ENCODE measurements around the gene RBMS1.
A peak's percentile ranks its signal among the peaks of the same experiment; 100 is the strongest.
"Not testable (repeated sequence)": the region's sequence is repeated elsewhere in the genome, so short reads cannot be mapped to it uniquely, and the experiment has no call there.

The RBMS1 gene

DNA sequence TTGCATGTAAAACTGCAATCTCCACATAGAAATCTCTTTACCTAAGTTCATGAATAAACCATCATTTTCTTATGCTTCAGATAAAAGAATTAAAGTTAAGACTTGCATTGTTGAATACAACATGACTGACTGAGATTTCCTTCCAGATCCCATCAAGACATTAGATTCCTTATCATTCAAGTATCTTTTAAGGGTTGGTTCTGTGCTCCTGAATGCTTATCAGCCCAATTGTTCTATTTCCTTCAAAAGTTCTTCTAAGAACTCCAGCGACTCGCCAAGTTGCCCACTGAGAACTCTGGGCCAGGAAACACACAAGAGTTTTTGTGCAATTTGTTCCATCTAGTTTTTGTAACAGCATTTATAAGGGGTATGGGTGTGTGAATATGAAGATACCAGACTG, 120.3 kb downstream of the RBMS1 start:
- Mint-ChIP-seq H3K36me3 (peaks cover 0 to 4% of the 10 kb centered on the region in 2 donors), H3K27ac (peak overlapping the region; percentile 43), H3K27me3 (no peaks in the 10 kb centered on the region), H3K4me3 (peak overlapping the region; percentile 14 to 38), H3K9me3 (no peaks in the 10 kb centered on the region), H3K4me1 (peaks cover 37 to 71% of the 10 kb centered on the region in 2 donors)
- ATAC-seq (replicated peaks) = no peak
- no peak for DNase-seq

DNA sequence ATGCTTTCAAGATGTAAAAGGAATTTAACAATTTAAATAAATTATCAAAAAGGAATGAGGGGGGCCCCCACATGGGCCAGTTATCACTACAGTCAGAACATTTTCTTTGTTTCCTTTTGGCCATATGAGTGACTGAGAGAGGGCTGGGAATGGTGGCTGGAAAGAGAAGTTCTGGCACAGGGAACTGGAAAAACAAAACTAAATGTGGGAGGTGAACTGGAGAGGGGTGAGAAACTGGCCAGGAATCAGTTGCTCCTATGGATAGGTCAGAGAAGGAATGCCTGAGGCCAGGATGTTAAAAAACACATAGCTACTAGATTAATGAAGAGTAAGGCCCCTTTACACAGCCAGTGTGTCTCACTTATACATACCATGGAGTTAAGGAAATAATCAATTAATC, 121.0 kb downstream of the RBMS1 start:
- DNase-seq (no peak), ATAC-seq (replicated peaks) (peak in 1 of 2 donors; percentile 20)
- H3K36me3 Mint-ChIP-seq = peaks cover 0 to 4% of the 10 kb centered on the region in 2 donors
- H3K9me3 Mint-ChIP-seq = no peaks in the 10 kb centered on the region
- peaks cover 43 to 77% of the 10 kb centered on the region in 2 donors for H3K4me1 Mint-ChIP-seq
- no peaks in the 10 kb centered on the region for H3K27me3 Mint-ChIP-seq
- no peak overlapping the region for H3K4me3 Mint-ChIP-seq
- H3K27ac Mint-ChIP-seq = peak overlapping the region; percentile 3

DNA sequence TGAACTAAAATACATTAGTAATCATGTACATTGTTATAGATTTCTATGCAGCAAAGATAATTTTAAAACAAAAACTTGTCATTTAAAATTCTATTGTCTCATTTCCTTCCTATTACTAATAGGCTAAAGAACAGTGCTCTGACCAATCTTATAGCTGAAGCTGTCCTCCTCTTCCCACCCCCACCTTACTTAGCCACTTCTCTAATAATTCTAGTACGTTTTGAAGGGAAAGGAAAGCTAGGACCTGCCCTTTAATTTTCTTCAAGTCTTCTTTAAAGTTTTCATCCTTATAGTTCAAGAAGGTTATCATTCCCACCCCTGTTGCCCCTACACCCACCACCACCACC, 121.6 kb downstream of the RBMS1 start:
- Mint-ChIP-seq H3K27me3 (no peaks in the 10 kb centered on the region), H3K27ac (no peak overlapping the region), H3K4me3 (no peak overlapping the region), H3K9me3 (no peaks in the 10 kb centered on the region), H3K36me3 (peaks cover 0 to 4% of the 10 kb centered on the region in 2 donors), H3K4me1 (peaks cover 41 to 72% of the 10 kb centered on the region in 2 donors)
- ATAC-seq (replicated peaks) (no peak), DNase-seq (no peak)

DNA sequence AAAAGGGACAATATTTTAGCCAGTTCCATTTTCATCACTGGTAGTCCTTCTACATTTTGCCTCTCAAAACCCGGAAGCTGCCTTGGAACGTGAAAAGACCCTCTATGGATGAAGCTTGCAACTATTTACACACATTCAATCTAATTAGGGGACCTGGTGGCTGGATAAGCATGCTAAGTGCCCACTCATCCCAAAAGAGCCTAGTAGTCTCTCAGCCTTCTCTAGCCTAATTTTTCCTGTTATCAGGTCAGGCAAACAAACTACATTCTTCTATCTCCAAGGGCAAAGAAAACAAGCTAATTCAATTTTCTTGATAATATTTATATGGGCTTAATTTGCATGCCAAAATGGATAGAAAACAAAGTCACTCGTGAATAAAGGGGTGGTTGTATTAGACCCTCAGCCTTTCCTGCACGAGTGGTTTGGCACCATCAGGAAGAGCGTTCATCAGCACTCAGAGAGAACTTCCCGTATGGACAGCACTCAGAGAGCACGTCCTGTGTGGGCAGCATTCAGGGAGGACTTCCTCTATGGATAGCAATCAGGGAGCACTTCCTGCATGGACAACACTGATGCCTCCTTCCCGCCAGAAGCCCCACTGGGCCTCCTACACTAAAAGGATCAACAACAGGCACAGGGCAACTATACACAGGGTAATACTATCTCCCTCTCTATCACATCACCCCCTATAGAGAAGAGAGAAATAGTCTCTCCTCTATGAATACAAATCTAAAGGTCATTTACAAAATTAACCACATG, 122.2 kb downstream of the RBMS1 start:
- DNase-seq = no peak
- no peak for ATAC-seq (replicated peaks)
- Mint-ChIP-seq H3K36me3 (peaks cover 0 to 4% of the 10 kb centered on the region in 2 donors), H3K27ac (no peak overlapping the region), H3K27me3 (no peaks in the 10 kb centered on the region), H3K9me3 (no peaks in the 10 kb centered on the region), H3K4me3 (no peak overlapping the region), H3K4me1 (peaks cover 39 to 67% of the 10 kb centered on the region in 2 donors)

DNA sequence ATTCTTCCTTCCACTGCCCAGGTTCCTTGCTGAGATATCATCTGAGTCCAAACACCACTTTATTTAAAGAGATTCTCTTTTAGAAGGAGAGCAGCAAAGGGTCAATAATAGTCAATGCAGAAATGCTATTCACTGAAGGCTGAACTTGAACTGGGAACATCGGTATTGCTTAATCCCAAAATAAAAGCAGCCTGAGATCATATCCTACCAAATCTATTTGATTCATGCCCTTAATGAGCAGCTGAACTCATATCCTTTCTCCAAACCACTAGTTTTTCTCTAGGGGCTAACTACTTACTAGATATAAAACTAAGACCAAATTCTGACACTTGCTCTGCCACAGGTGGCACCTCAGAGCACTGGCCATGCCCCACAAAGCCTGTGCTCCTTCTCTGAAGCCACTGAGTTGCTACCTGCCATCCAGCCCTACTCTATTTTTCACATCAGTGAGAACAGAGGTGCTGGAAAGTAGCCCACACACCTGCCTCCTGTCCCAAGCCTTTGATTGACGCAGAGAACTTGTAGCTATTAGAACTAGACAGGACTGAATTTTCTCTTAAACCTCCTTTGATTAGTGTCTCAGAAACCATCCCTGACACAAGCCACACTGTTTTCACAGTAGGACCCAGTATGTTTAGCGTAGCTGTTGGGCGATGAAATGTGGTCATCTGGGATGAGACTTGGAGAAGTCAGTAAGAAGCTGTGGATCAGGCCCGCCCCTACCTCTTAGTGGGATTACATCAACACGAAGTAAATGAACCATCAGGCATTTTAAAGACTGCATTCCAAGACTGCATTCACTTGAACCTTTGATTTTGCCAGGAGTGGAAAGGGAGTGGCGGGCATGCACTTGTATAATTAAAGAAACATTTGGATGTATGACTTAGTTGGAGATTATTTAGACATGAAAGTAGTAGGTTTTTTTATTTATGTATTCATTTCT, 124.3 kb downstream of the RBMS1 start:
- peaks cover 38 to 58% of the 10 kb centered on the region in 2 donors for H3K4me1 Mint-ChIP-seq
- H3K27ac Mint-ChIP-seq = peak overlapping the region; percentile 37
- H3K36me3 Mint-ChIP-seq = peaks cover 4 to 17% of the 10 kb centered on the region in 2 donors
- no peaks in the 10 kb centered on the region for H3K27me3 Mint-ChIP-seq
- peak overlapping the region in 1 of 2 donors; percentile 21 for H3K4me3 Mint-ChIP-seq
- no peak for DNase-seq
- no peak for ATAC-seq (replicated peaks)
- no peaks in the 10 kb centered on the region for H3K9me3 Mint-ChIP-seq

DNA sequence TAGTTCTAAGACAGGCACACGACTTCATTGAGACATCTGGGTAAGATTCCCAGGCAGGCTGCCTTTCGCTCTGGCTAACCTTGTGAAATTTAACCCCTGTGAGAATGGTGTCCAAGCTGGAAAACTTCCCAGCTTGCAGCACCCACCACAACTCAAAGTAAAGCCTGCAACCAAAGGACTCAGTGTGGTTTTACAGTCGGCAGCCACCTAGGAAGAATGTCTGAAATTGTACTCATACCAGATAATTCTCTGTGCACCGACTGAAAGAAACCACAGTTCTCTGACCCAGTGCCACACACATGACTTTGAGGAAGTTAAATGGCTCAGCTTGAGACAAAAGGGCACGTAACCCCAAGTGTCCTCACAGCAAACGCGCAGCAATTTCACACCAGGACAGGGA, 125.7 kb downstream of the RBMS1 start:
- Mint-ChIP-seq H3K9me3 (no peaks in the 10 kb centered on the region), H3K27me3 (no peaks in the 10 kb centered on the region), H3K4me1 (peaks cover 30 to 44% of the 10 kb centered on the region in 2 donors), H3K4me3 (peak overlapping the region; percentile 58 to 59), H3K36me3 (peaks cover 5 to 23% of the 10 kb centered on the region in 2 donors), H3K27ac (no peak overlapping the region)
- DNase-seq (peak; percentile 31), ATAC-seq (replicated peaks) (peak; percentile 98)

DNA sequence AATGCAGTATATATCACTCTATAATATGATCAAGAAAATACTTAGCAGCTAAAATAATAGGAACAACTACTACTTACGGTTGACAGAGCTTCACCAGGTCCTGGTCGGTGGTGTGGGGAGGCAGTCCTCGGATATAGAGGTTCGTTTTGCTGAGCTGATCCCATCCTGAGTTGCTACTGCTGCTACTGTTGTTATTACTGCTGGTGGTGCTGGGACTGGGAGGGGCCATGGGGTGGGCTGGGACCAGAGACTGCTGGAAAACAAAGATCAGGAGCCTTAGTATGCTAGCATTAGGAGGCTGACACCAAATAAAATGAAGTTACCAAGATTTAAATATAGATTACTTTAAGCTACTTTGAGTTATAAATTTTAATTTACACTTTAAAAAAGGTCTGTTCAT, 126.5 kb downstream of the RBMS1 start:
- DNase-seq; H3K27me3 Mint-ChIP-seq; ATAC-seq (replicated peaks); H3K27ac Mint-ChIP-seq; H3K4me3 Mint-ChIP-seq; H3K9me3 Mint-ChIP-seq: not testable (repeated sequence)
- peaks cover 5 to 23% of the 10 kb centered on the region in 2 donors for H3K36me3 Mint-ChIP-seq
- H3K4me1 Mint-ChIP-seq = peaks cover 24 to 37% of the 10 kb centered on the region in 2 donors

DNA sequence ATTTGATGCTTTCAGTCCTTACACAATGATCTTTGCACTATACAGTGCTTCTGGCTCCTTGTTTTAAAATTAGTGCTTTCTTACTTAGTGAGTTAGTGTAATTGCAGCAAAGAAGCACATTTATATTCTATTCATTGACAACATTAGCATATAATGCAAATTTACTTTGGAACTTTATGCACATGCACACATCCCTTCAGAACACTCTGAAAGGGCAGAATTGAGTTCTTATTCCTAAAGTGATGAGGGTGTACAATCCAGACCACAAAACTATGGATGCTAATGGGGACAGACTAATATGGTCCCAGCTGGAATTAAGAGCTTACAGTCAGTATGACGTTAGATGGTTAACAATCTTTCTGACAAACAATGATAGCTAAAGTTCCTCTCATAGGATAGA, 127.1 kb downstream of the RBMS1 start:
- Mint-ChIP-seq H3K27me3 (no peaks in the 10 kb centered on the region), H3K4me1 (peaks cover 18 to 30% of the 10 kb centered on the region in 2 donors), H3K27ac (no peak overlapping the region), H3K4me3 (no peak overlapping the region), H3K9me3 (no peaks in the 10 kb centered on the region), H3K36me3 (peaks cover 5 to 23% of the 10 kb centered on the region in 2 donors)
- DNase-seq (no peak), ATAC-seq (replicated peaks) (no peak)

DNA sequence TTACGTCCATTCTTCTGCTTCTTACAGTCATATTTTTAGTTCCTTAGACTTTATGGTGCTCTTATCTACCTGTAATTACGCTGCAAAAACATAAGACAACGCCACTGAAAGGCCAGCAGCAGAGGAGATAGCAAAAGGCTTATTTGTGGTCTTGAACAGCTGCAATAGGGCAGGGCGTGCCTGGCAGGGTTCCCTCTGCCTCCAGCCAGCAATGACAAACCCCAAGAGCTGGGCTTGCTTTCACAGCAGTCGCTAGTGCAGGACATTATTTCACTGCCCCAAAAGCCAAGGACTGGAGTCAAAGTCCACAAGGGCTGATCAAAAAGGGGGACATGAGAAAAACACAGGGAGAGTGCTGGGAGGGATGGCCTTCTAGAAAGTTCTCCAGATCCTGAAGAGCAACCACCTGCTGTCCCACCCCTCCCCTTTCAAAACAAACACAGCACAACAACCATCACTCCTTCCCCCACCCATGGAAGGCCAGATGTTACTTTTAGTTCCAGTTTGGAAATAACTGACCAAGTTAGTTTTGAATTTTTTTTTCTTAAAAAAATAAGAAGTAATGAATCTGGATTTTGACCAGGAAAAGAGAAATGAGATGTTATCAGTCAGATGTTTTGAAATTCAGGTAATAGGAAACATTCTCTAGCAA, 127.8 kb downstream of the RBMS1 start:
- H3K4me1 Mint-ChIP-seq = peaks cover 18 to 27% of the 10 kb centered on the region in 2 donors
- ATAC-seq (replicated peaks) (no peak), DNase-seq (no peak)
- peaks cover 5 to 23% of the 10 kb centered on the region in 2 donors for H3K36me3 Mint-ChIP-seq
- H3K27ac Mint-ChIP-seq = no peak overlapping the region
- no peaks in the 10 kb centered on the region for H3K27me3 Mint-ChIP-seq
- H3K9me3 Mint-ChIP-seq = no peaks in the 10 kb centered on the region
- H3K4me3 Mint-ChIP-seq = no peak overlapping the region

DNA sequence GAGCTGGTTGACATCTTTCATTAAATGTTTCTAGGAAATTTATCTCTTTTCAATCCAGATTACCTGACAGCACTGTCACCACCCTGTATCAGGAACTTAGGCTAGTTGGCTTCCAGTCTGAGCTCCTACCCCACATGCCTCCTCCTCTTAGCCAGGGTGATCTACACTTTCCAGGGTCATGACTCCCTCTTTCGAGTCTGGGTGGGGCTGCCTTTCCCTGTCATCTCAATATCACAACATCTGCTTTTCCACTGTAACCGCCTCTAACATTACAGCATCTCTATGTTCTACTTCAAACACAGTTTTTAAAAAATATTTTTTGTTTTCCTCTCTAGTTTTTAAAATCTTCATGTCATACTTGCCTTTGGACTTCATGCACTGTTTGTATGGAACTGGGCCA, 129.2 kb downstream of the RBMS1 start:
- H3K4me3 Mint-ChIP-seq = no peak overlapping the region
- peaks cover 15 to 22% of the 10 kb centered on the region in 2 donors for H3K4me1 Mint-ChIP-seq
- H3K27me3 Mint-ChIP-seq = no peaks in the 10 kb centered on the region
- H3K27ac Mint-ChIP-seq = no peak overlapping the region
- H3K9me3 Mint-ChIP-seq = no peaks in the 10 kb centered on the region
- ATAC-seq (replicated peaks) (no peak), DNase-seq (no peak)
- H3K36me3 Mint-ChIP-seq = peaks cover 5 to 23% of the 10 kb centered on the region in 2 donors

DNA sequence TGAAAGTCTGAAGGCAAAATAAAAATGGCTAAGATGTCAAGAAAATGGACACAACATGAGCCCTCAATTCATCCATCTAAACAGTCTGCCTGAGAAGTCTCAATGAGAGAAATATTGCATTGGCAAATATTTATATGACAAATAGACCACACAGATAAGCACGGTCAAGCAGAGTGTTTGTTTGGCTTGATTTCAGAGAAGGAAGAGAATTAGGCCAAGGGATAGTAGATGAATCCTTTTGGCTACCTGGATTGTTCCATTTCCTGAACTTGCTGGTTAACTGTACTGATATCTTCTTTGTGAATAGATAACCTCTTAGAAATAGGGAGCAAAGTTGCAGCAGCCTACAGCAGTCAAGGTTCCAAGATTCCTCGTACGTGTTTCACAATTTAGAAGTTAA, 129.6 kb downstream of the RBMS1 start:
- ATAC-seq (replicated peaks) (no peak), DNase-seq (no peak)
- Mint-ChIP-seq H3K4me1 (peaks cover 11 to 18% of the 10 kb centered on the region in 2 donors), H3K9me3 (no peaks in the 10 kb centered on the region), H3K27me3 (no peaks in the 10 kb centered on the region), H3K36me3 (peaks cover 5 to 23% of the 10 kb centered on the region in 2 donors), H3K4me3 (no peak overlapping the region), H3K27ac (no peak overlapping the region)

DNA sequence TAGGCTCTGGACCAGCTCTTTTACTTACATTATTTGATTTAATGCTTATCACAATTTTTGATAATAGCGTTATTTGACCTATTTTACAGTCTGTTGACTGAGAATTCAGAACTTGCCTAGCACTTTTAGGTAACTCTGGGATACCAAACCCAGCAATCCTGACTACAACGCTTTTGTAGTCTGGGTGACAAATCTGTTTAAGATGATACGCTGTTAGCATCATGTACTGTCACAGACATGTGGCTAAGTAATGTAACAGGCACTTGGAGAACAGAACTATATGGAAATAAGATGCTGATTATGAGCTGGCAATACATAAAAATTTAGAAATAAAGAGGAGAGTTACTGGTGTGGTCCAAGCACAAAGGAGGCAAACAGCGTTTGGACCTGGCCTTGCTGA, 130.6 kb downstream of the RBMS1 start:
- DNase-seq (no peak), ATAC-seq (replicated peaks) (no peak)
- no peak overlapping the region for H3K27ac Mint-ChIP-seq
- H3K27me3 Mint-ChIP-seq = no peaks in the 10 kb centered on the region
- H3K9me3 Mint-ChIP-seq = no peaks in the 10 kb centered on the region
- H3K36me3 Mint-ChIP-seq = peaks cover 5 to 24% of the 10 kb centered on the region in 2 donors
- no peak overlapping the region for H3K4me3 Mint-ChIP-seq
- H3K4me1 Mint-ChIP-seq = peaks cover 6 to 10% of the 10 kb centered on the region in 2 donors

DNA sequence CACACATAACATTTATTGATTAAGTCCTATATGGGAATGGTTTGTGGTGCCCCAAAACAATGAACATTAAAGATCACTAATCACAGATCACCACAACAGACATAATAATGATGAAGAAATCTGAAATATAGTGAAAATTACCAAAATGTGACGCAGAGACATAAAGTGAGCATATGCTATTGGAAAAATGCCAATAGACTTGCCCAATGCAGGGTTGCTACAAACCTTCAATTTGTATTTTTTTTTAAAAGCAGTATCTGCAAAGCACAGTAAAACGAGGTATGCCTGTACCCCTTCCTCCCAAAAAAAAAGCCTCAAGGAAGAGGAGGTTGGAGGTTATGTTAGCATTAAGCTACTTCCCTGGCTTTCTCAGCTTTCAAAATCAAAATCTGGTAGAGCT, 131.1 kb downstream of the RBMS1 start:
- no peak overlapping the region for H3K4me3 Mint-ChIP-seq
- ATAC-seq (replicated peaks) = no peak
- H3K36me3 Mint-ChIP-seq = peaks cover 6 to 28% of the 10 kb centered on the region in 2 donors
- H3K27me3 Mint-ChIP-seq = no peaks in the 10 kb centered on the region
- H3K27ac Mint-ChIP-seq = no peak overlapping the region
- DNase-seq = no peak
- peaks cover 4 to 6% of the 10 kb centered on the region in 2 donors for H3K4me1 Mint-ChIP-seq
- H3K9me3 Mint-ChIP-seq = no peaks in the 10 kb centered on the region

DNA sequence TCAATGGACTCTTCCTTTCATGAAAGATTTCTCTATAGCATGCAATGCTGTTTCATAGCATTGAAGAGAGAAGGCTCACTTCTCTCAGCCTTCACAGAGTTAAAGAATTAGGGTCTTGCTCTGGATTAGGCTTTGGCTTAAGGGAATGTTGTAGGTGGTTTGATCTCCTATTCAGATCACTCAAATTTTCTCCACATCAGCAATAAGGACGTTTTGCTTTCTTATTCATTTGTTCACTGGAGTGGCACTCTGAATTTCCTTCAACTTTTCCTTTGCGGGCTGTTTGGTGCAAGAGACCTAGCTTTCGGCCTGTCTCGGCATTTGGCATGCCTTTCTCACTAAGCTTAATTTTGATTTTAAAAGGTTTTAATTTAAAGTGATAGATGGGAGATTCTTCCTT, 131.6 kb downstream of the RBMS1 start:
- H3K36me3 Mint-ChIP-seq = peaks cover 7 to 31% of the 10 kb centered on the region in 2 donors
- DNase-seq = no peak

More for the DNA sequence above, 131.6 kb downstream of the RBMS1 start:
- Mint-ChIP-seq H3K4me3 (no peak overlapping the region), H3K9me3 (no peaks in the 10 kb centered on the region), H3K27ac (no peak overlapping the region), H3K27me3 (no peaks in the 10 kb centered on the region), H3K4me1 (peaks cover 4 to 6% of the 10 kb centered on the region in 2 donors)
- ATAC-seq (replicated peaks) = no peak
